K562 (cell line): Measurements from ENCODE around the gene HYAL3. TPM values are rescaled to one million over a fixed set of nuclear protein-coding genes. Genes with fewer than 3 reads are reported as not detected.

Experiments used
- ATAC-seq: fragments of 200-7000 bp; cut with Tn5 transposase; 3 replicates; pipeline ENCODE4 v1.9.1; 2020; ENCODE audit warnings: moderate library complexity
- BruUV-seq: library from RNA; stranded (reverse); fragments of 400-500 nt; replicated peaks from 2 replicates; lab custom pipeline; 2021; lab: Mats Ljungman, UMichigan
- CTCF ChIA-PET: fragments of 300-600 bp; formaldehyde crosslinking; extraction: SDS; loops from one replicate; lab custom pipeline; 2021; ENCODE audit warnings: low intra/inter-chr PET ratio; lab: Yijun Ruan, JAX
- POLR2A ChIA-PET: fragments of 300-600, 350-650 bp; sonication (Branson Sonifier 250); formaldehyde crosslinking; extraction: SDS; loops from one replicate; lab custom pipeline; 2021; ENCODE audit warnings: antibody characterized with exemption, inconsistent platforms; lab: Yijun Ruan, JAX
- DNase-seq, 4 experiments: peaks; one replicate each; pipeline versions ENCODE4 v3.0.0 to v3.0.0-alpha.2; 2011 to 2018; ENCODE audit warnings: low spot score in 3 of 4, mixed read lengths in 3 of 4; ENCODE audit errors: extremely low read depth in 1 of 4
- FAIRE-seq: peaks from 2 replicates; lab custom pipeline; 2011; peaks lifted over from hg19 to GRCh38; lab: Jason Lieb, UNC
- H2AFZ ChIP-seq: 2 replicates; pipeline ENCODE4 v1.6.0; 2011; ENCODE audit warnings: low read depth, low read length, control low read depth, inconsistent platforms
- H3K27ac ChIP-seq: fragments of 200-600 bp; 3 replicates; pipeline ENCODE4 v1.8.0; 2011; ENCODE audit warnings: low read depth, mild to moderate bottlenecking, control low read depth, inconsistent platforms, low read length, moderate library complexity, mixed read lengths; ENCODE audit errors: extremely low read depth
- H3K27me3 ChIP-seq, 2 experiments: fragments of 300-600 bp in 1 of 2; 2 replicates in 1 of 2; 3 replicates in 1 of 2; pipeline versions ENCODE4 v1.6.0 to v1.8.0; 2011; ENCODE audit warnings: inconsistent platforms in 2 of 2, low read length in 2 of 2, mild to moderate bottlenecking in 1 of 2, mixed read lengths in 1 of 2, moderate library complexity in 1 of 2; ENCODE audit not compliant: control insufficient read depth in 2 of 2, insufficient read depth in 2 of 2
- H3K36me3 ChIP-seq: fragments of 300-600 bp; 3 replicates; pipeline ENCODE4 v1.8.0; 2011; ENCODE audit warnings: mild to moderate bottlenecking, low read length, inconsistent platforms; ENCODE audit not compliant: control insufficient read depth, insufficient read depth
- H3K4me1 ChIP-seq, 2 experiments: fragments of 200-600 bp in 1 of 2; replicated peaks in 1 of 2; 2 replicates in 1 of 2; 3 replicates in 1 of 2; pipeline versions ENCODE4 v1.5.1 to v1.8.0; 2011; ENCODE audit warnings: inconsistent platforms in 2 of 2, low read length in 2 of 2, mild to moderate bottlenecking in 1 of 2, mixed read lengths in 1 of 2, moderate library complexity in 1 of 2; ENCODE audit not compliant: control insufficient read depth in 2 of 2, insufficient read depth in 2 of 2
- H3K4me2 ChIP-seq: 2 replicates; pipeline ENCODE4 v1.6.1; 2011; ENCODE audit warnings: low read length, control low read depth, inconsistent platforms, mixed read lengths; ENCODE audit not compliant: insufficient read depth
- H3K4me3 ChIP-seq: fragments of 200-600 bp; sonication (generic), shearing (Covaris generic); 2 replicates; pipeline ENCODE4 v1.5.1; 2016; ENCODE audit warnings: control low read depth, inconsistent platforms
- H3K79me2 ChIP-seq: fragments of 200-600 bp; 3 replicates; pipeline ENCODE4 v1.8.0; 2011; ENCODE audit warnings: low read length, inconsistent platforms; ENCODE audit not compliant: control insufficient read depth, insufficient read depth
- H3K9ac ChIP-seq, 2 experiments: 2 replicates each; pipeline versions ENCODE4 v1.6.0 to v1.6.1; 2011; ENCODE audit warnings: low read depth in 2 of 2, low read length in 2 of 2, control low read depth in 1 of 2, inconsistent platforms in 1 of 2, mild to moderate bottlenecking in 1 of 2, mixed read lengths in 1 of 2; ENCODE audit not compliant: insufficient read depth in 1 of 2
- H3K9me1 ChIP-seq: one replicate; pipeline ENCODE4 v1.6.0; 2011; ENCODE audit warnings: inconsistent platforms, mild to moderate bottlenecking, low read length, moderate library complexity; ENCODE audit not compliant: control insufficient read depth, insufficient read depth
- H3K9me3 ChIP-seq: replicated peaks from 2 replicates; pipeline ENCODE4 v1.5.1; 2011; ENCODE audit warnings: low read depth, low read length, inconsistent platforms; ENCODE audit not compliant: control insufficient read depth, insufficient read depth
- H4K20me1 ChIP-seq: replicated peaks from 2 replicates; pipeline ENCODE4 v1.6.1; 2011; ENCODE audit warnings: low read length, inconsistent platforms, mixed read lengths; ENCODE audit not compliant: control insufficient read depth, insufficient read depth
- CREM ChIP-seq: IDR thresholded peaks from 2 replicates; pipeline ENCODE4 v1.6.1; 2014; ENCODE audit warnings: antibody characterized with exemption, low read depth
- DMBX1 ChIP-seq: fragments of 250-450 bp; sonication (Bioruptor Pico); IDR thresholded peaks from 2 replicates; pipeline ENCODE4 v1.8.0; 2022; ENCODE audit warnings: inconsistent platforms, mild to moderate bottlenecking, moderate library complexity, borderline replicate concordance
- GABPB1 ChIP-seq: sonication (generic); formaldehyde crosslinking; IDR thresholded peaks from 2 replicates; pipeline ENCODE4 v1.8.0; 2022; ENCODE audit warnings: mild to moderate bottlenecking, missing genetic modification reagents
- MYBL2 ChIP-seq, 2 experiments: fragments of 450-650 bp in 1 of 2; sonication (generic) in 1 of 2; formaldehyde crosslinking in 1 of 2; IDR thresholded peaks; 2 replicates each; pipeline versions ENCODE4 v1.6.1 to v1.8.1; 2017 to 2022; ENCODE audit warnings: borderline replicate concordance in 1 of 2, inconsistent platforms in 1 of 2, low read depth in 1 of 2, mild to moderate bottlenecking in 1 of 2, missing genetic modification reagents in 1 of 2, moderate library complexity in 1 of 2
- STAT6 ChIP-seq: sonication (generic); formaldehyde crosslinking; IDR thresholded peaks from 2 replicates; pipeline ENCODE4 v1.8.1; 2023; ENCODE audit warnings: mild to moderate bottlenecking, missing genetic modification reagents
- WGBS: fragments of 100-300 bp; shearing (Covaris generic); methylation state at CpG from one replicate; pipeline ENCODE4 v1.1.6; 2016; ENCODE audit warnings: low coverage, mixed read lengths; ENCODE audit not compliant: insufficient coverage; ENCODE audit errors: missing lambda C conversion rate; 5-methylcytosine and 5-hydroxymethylcytosine counted together
- in situ Hi-C: fragments of 300-500 bp; cut with MboI; formaldehyde crosslinking; loops from 4 replicates; pipeline ENCODE4 v1.15.0; 2018; ENCODE audit warnings: inconsistent platforms, mixed read lengths
- intact Hi-C: fragments of 100-400 bp; cut with micrococcal nuclease; formaldehyde crosslinking; loops from 2 replicates; pipeline ENCODE4 v1.14.2; 2022
- polyA plus RNA-seq, 8 experiments: library from polyadenylated mRNA; depleted of rRNA in 4 of 8; stranded (reverse) in 5 of 8; unstranded in 3 of 8; fragments of >200 nt; fragmentation: Nextera tagmentation in 2 of 8; fragmentation: Illumina TruSeq in 1 of 8; extraction: Ambion mirVana in 2 of 8; extraction: Trizol in 1 of 8; gene quantifications; 2 replicates each; pipeline versions ENCODE4 v1.2.1 to v1.2.3, GENCODE V29; 2011 to 2014; ENCODE audit warnings: inconsistent platforms in 1 of 8, missing spikeins in 1 of 8
- total RNA-seq, 7 experiments: library from RNA; depleted of rRNA in 6 of 7; stranded (reverse); fragments of >200 nt in 6 of 7; fragmentation: Illumina TruSeq in 2 of 7; extraction: Trizol in 2 of 7; gene quantifications; 2 replicates each; pipeline versions ENCODE4 v1.2.1 to v1.2.3, GENCODE V29; 2011 to 2021; ENCODE audit warnings: low replicate concordance in 1 of 7
- TF ChIP-seq, protein P1 (sequence below): fragments of 450-650 bp; IDR thresholded peaks from 2 replicates; pipeline ENCODE4 v1.6.1; 2014; ENCODE audit warnings: low read depth, mild to moderate bottlenecking, moderate library complexity, borderline replicate concordance
- TF ChIP-seq, protein P2 (sequence below), 2 experiments: IDR thresholded peaks; 2 replicates each; pipeline ENCODE4 v1.6.1; 2011; ENCODE audit warnings: borderline replicate concordance in 1 of 2, control low read depth in 1 of 2, low read depth in 1 of 2, low read length in 1 of 2, mild to moderate bottlenecking in 1 of 2, mixed read lengths in 1 of 2, moderate library complexity in 1 of 2; ENCODE audit not compliant: insufficient read depth in 1 of 2, insufficient read length in 1 of 2, poor library complexity in 1 of 2, severe bottlenecking in 1 of 2; ENCODE audit errors: extremely low read depth in 1 of 2

Gene HYAL3
- total and polyA plus RNA-seq, 9 of the 15 experiments (the other 6 are each of a cell fraction or from before 2014, with no cell fraction given) = 0.38 to 9.1 (median 6.8) TPM

- BruUV-seq = no TSS peak
- FAIRE-seq (no peak), DNase-seq (no peak), ATAC-seq (no peak)
- Histone ChIP-seq H3K4me3 (no peak overlapping the region), H3K79me2 (no peaks in the 10 kb centered on the region), H3K9me3 (no peaks in the 10 kb centered on the region), H2AFZ (no peak overlapping the region), H3K4me1 (peaks cover under 1 to 28% of the 10 kb centered on the region in 2 experiments; a peak in 3 of 5 replicates), H3K9me1 (no peaks in the 10 kb centered on the region), H3K4me2 (no peak overlapping the region), H3K36me3 (no peaks in the 10 kb centered on the region), H3K27ac (no peak overlapping the region), H3K9ac (peak overlapping the region in 1 of 2 experiments; percentile 35; a peak in 2 of 4 replicates), H4K20me1 (no peaks in the 10 kb centered on the region), H3K27me3 (no peaks in the 10 kb centered on the region)
- intact Hi-C loops (no loop called here), in situ Hi-C loops (no loop called here)
- POLR2A ChIA-PET = interaction anchor here (0.6 to 0.9 kb wide), 4 partner anchors 10 to 35 kb away, joined by 3 to 4 read pairs (median 3); no protein-coding TSS in a partner anchor
- WGBS = 0% methylated on average over 3 of the region's 4 CpGs
- CTCF ChIA-PET = no interaction called here
- TF ChIP-seq DMBX1 (CRISPR knock-in tag) (no peak), GABPB1 (CRISPR knock-in tag) (no peak), STAT6 (CRISPR knock-in tag) (no peak), MYBL2 (IDR thresholded peaks at IDR 0.05; ENCODE audit: low read depth) (no peak), MYBL2 (CRISPR knock-in tag; IDR thresholded peaks at IDR 0.05; ENCODE audit: borderline replicate concordance) (no peak), CREM (no peak)
- TF ChIP-seq, protein P1, sequence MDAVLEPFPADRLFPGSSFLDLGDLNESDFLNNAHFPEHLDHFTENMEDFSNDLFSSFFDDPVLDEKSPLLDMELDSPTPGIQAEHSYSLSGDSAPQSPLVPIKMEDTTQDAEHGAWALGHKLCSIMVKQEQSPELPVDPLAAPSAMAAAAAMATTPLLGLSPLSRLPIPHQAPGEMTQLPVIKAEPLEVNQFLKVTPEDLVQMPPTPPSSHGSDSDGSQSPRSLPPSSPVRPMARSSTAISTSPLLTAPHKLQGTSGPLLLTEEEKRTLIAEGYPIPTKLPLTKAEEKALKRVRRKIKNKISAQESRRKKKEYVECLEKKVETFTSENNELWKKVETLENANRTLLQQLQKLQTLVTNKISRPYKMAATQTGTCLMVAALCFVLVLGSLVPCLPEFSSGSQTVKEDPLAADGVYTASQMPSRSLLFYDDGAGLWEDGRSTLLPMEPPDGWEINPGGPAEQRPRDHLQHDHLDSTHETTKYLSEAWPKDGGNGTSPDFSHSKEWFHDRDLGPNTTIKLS = no peak
- TF ChIP-seq, protein P2, sequence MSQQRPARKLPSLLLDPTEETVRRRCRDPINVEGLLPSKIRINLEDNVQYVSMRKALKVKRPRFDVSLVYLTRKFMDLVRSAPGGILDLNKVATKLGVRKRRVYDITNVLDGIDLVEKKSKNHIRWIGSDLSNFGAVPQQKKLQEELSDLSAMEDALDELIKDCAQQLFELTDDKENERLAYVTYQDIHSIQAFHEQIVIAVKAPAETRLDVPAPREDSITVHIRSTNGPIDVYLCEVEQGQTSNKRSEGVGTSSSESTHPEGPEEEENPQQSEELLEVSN (IDR thresholded peaks at IDR 0.05; ENCODE audit: borderline replicate concordance in 1 of 2, extremely low read depth in 1 of 2, insufficient read depth in 1 of 2, insufficient read length in 1 of 2, low read depth in 1 of 2, low read length in 1 of 2, poor library complexity in 1 of 2, severe bottlenecking in 1 of 2) = no peak
Measured at GRCh38 chr3:50278123-50278879, 20.9 kb downstream of the HYAL3 start.
